H9 (cell line): ENCODE results near the gene SNRNP48. TPM values are rescaled to one million over a fixed set of nuclear protein-coding genes. Genes with fewer than 3 reads are reported as not detected.

Experiments used
- DNase-seq: peaks from one replicate; pipeline ENCODE4 v3.0.0-alpha.2; 2017
- H2AFZ ChIP-seq: one replicate; pipeline ENCODE4 v1.6.1; 2013; ENCODE audit warnings: mild to moderate bottlenecking, low read length, control low read depth, moderate library complexity
- H2AK5ac ChIP-seq: 2 replicates; pipeline ENCODE4 v1.6.1; 2013; ENCODE audit warnings: low read length, control low read depth, mixed read lengths; ENCODE audit not compliant: insufficient read length
- H2BK120ac ChIP-seq: one replicate; pipeline ENCODE4 v1.6.1; 2013; ENCODE audit warnings: low read depth, mild to moderate bottlenecking, low read length, control low read depth, inconsistent platforms; ENCODE audit not compliant: poor library complexity, severe bottlenecking
- H2BK12ac ChIP-seq: 2 replicates; pipeline ENCODE4 v1.6.1; 2013; ENCODE audit warnings: low read length, control low read depth, mixed read lengths, low read depth; ENCODE audit not compliant: insufficient read length
- H2BK15ac ChIP-seq: 2 replicates; pipeline ENCODE4 v1.6.1; 2013; ENCODE audit warnings: low read depth, low read length, control low read depth
- H2BK20ac ChIP-seq: one replicate; pipeline ENCODE4 v1.6.1; 2013; ENCODE audit warnings: low read depth, mild to moderate bottlenecking, low read length, control low read depth, inconsistent platforms; ENCODE audit not compliant: poor library complexity, severe bottlenecking
- H2BK5ac ChIP-seq: 2 replicates; pipeline ENCODE4 v1.6.1; 2013; ENCODE audit warnings: low read length, control low read depth, mixed read lengths; ENCODE audit not compliant: insufficient read length
- H3K14ac ChIP-seq: 2 replicates; pipeline ENCODE4 v1.6.1; 2013; ENCODE audit warnings: low read length, control low read depth; ENCODE audit not compliant: insufficient read depth
- H3K18ac ChIP-seq: 2 replicates; pipeline ENCODE4 v1.6.1; 2013; ENCODE audit warnings: low read depth, mild to moderate bottlenecking, mixed read lengths, low read length, control low read depth; ENCODE audit not compliant: insufficient read length
- H3K23ac ChIP-seq: 2 replicates; pipeline ENCODE4 v1.6.1; 2013; ENCODE audit warnings: low read length, control low read depth, mixed read lengths, low read depth; ENCODE audit not compliant: insufficient read length
- H3K23me2 ChIP-seq: 2 replicates; pipeline ENCODE4 v1.6.1; 2013; ENCODE audit warnings: low read depth, mild to moderate bottlenecking, mixed read lengths, low read length, control low read depth; ENCODE audit not compliant: insufficient read length, poor library complexity, severe bottlenecking
- H3K27ac ChIP-seq: 2 replicates; pipeline ENCODE4 v1.5.1; 2013; ENCODE audit warnings: low read length, control low read depth, mixed read lengths, low read depth; ENCODE audit not compliant: insufficient read length
- H3K27me3 ChIP-seq: 2 replicates; pipeline ENCODE4 v1.6.1; 2013; ENCODE audit warnings: low read length, control low read depth, inconsistent platforms; ENCODE audit not compliant: insufficient read depth
- H3K4ac ChIP-seq: 2 replicates; pipeline ENCODE4 v1.6.1; 2013; ENCODE audit warnings: low read depth, mild to moderate bottlenecking, control low read depth, inconsistent platforms, low read length, moderate library complexity
- H3K4me1 ChIP-seq: 2 replicates; pipeline ENCODE4 v1.6.1; 2013; ENCODE audit warnings: low read length, control low read depth, inconsistent platforms; ENCODE audit not compliant: insufficient read depth
- H3K4me2 ChIP-seq: 2 replicates; pipeline ENCODE4 v1.6.1; 2013; ENCODE audit warnings: low read length, control low read depth, mixed read lengths; ENCODE audit not compliant: insufficient read length, insufficient read depth
- H3K56ac ChIP-seq: 2 replicates; pipeline ENCODE4 v1.6.1; 2013; ENCODE audit warnings: low read depth, mild to moderate bottlenecking, mixed read lengths, low read length, control low read depth; ENCODE audit not compliant: insufficient read length
- H3K79me1 ChIP-seq: 2 replicates; pipeline ENCODE4 v1.6.1; 2013; ENCODE audit warnings: low read depth, mild to moderate bottlenecking, moderate library complexity, low read length, control low read depth, inconsistent platforms; ENCODE audit not compliant: insufficient read depth, poor library complexity, severe bottlenecking
- H3K79me2 ChIP-seq: 2 replicates; pipeline ENCODE4 v1.6.1; 2013; ENCODE audit warnings: low read length, control low read depth, inconsistent platforms; ENCODE audit not compliant: insufficient read depth
- H3K9ac ChIP-seq: 2 replicates; pipeline ENCODE4 v1.6.1; 2013; ENCODE audit warnings: low read length, control low read depth, mixed read lengths; ENCODE audit not compliant: insufficient read length; ENCODE audit errors: extremely low read depth
- H3K9me3 ChIP-seq: one replicate; pipeline ENCODE4 v1.6.1; 2013; ENCODE audit warnings: low read depth, low read length, inconsistent platforms; ENCODE audit not compliant: control insufficient read depth
- H3T11ph ChIP-seq: one replicate; pipeline ENCODE4 v1.6.1; 2013; ENCODE audit warnings: mild to moderate bottlenecking, low read length, control low read depth, inconsistent platforms
- H4K20me1 ChIP-seq: one replicate; pipeline ENCODE4 v1.6.1; 2013; ENCODE audit not compliant: control insufficient read depth, insufficient read length, insufficient read depth
- H4K5ac ChIP-seq: 2 replicates; pipeline ENCODE4 v1.6.1; 2013; ENCODE audit warnings: low read depth, mild to moderate bottlenecking, mixed read lengths, low read length, control low read depth; ENCODE audit not compliant: insufficient read length
- H4K8ac ChIP-seq: replicated peaks from 2 replicates; pipeline ENCODE4 v1.6.1; 2013; ENCODE audit warnings: low read length, control low read depth, mixed read lengths, low read depth; ENCODE audit not compliant: insufficient read length
- H4K91ac ChIP-seq: 2 replicates; pipeline ENCODE4 v1.6.1; 2013; ENCODE audit warnings: low read depth, mild to moderate bottlenecking, moderate library complexity, mixed read lengths, low read length, control low read depth; ENCODE audit not compliant: insufficient read length
- H3K27ac Mint-ChIP-seq, 3 experiments: 2 replicates in 2 of 3; 3 replicates in 1 of 3; pipeline ENCODE4 v1.8.0; 2020 to 2021; ENCODE audit warnings: mixed read lengths in 3 of 3, mild to moderate bottlenecking in 1 of 3, moderate library complexity in 1 of 3
- H3K27me3 Mint-ChIP-seq: 2 replicates; pipeline ENCODE4 v1.8.0; 2021; ENCODE audit warnings: low read depth, mild to moderate bottlenecking, moderate library complexity, mixed read lengths
- H3K36me3 Mint-ChIP-seq, 3 experiments: 2 replicates in 2 of 3; 3 replicates in 1 of 3; pipeline ENCODE4 v1.8.0; 2020 to 2021; ENCODE audit warnings: low read depth in 3 of 3, mixed read lengths in 3 of 3; ENCODE audit not compliant: insufficient read depth in 1 of 3
- H3K4me1 Mint-ChIP-seq, 2 experiments: 2 replicates each; pipeline ENCODE4 v1.8.0; 2020; ENCODE audit warnings: mixed read lengths in 2 of 2
- H3K4me3 Mint-ChIP-seq, 2 experiments: 2 replicates in 1 of 2; 3 replicates in 1 of 2; pipeline ENCODE4 v1.8.0; 2020 to 2021; ENCODE audit warnings: mild to moderate bottlenecking in 2 of 2, mixed read lengths in 2 of 2, moderate library complexity in 1 of 2
- H3K9me3 Mint-ChIP-seq, 2 experiments: 2 replicates in 1 of 2; 3 replicates in 1 of 2; pipeline ENCODE4 v1.8.0; 2020; ENCODE audit warnings: mild to moderate bottlenecking in 2 of 2, mixed read lengths in 2 of 2, moderate library complexity in 1 of 2
- CTCF ChIP-seq: fragments of 200-600 bp; sonication (generic); conservative IDR thresholded peaks from 3 replicates; pipeline ENCODE4 v1.8.0; 2021; ENCODE audit warnings: antibody characterized with exemption, mild to moderate bottlenecking
- WGBS: extraction: QIAGEN DNeasy Blood & Tissue Kit; methylation state at CpG from one replicate; pipeline ENCODE4 v1.1.7; 2013; ENCODE audit warnings: missing lambda C conversion rate, low lambda C conversion rate, mixed read lengths; ENCODE audit not compliant: insufficient read length; ENCODE audit errors: extremely low coverage; 5-methylcytosine and 5-hydroxymethylcytosine counted together
- total RNA-seq: library from RNA; stranded (reverse); gene quantifications from 2 replicates; pipeline ENCODE4 v1.2.1, GENCODE V29; 2021

The SNRNP48 gene
- total RNA-seq, 1 experiment from 2014 or later = 16.9 TPM

- DNase-seq = no peak
- no peaks in the 10 kb centered on the region for H3K27me3 ChIP-seq
- H3K9ac ChIP-seq = no peak overlapping the region
- no peaks in the 10 kb centered on the region for H4K20me1 ChIP-seq
- H3T11ph ChIP-seq = no peak overlapping the region
- no peak overlapping the region for H2BK12ac ChIP-seq
- no peaks in the 10 kb centered on the region for H3K4me1 Mint-ChIP-seq
- H2BK20ac ChIP-seq = no peak overlapping the region
- no peaks in the 10 kb centered on the region for H3K4me1 ChIP-seq
- no peak overlapping the region for H4K8ac ChIP-seq
- no peaks in the 10 kb centered on the region for H3K36me3 Mint-ChIP-seq
- H3K79me2 ChIP-seq = no peaks in the 10 kb centered on the region
- no peak overlapping the region for H3K4ac ChIP-seq
- no peak overlapping the region for H3K14ac ChIP-seq
- no peaks in the 10 kb centered on the region; the same call in none of the 2 replicates for H3K27me3 Mint-ChIP-seq
- no peak overlapping the region for H3K27ac Mint-ChIP-seq
- H2BK15ac ChIP-seq = no peak overlapping the region
- no peaks in the 10 kb centered on the region for H3K79me1 ChIP-seq
- no peaks in the 10 kb centered on the region for H3K9me3 ChIP-seq
- H2AFZ ChIP-seq = no peak overlapping the region
- no peak overlapping the region for H2BK5ac ChIP-seq
- no peak overlapping the region for H3K18ac ChIP-seq
- H3K4me2 ChIP-seq = no peak overlapping the region
- no peaks in the 10 kb centered on the region for H3K23me2 ChIP-seq
- no peak overlapping the region for H3K23ac ChIP-seq
- H2BK120ac ChIP-seq = no peak overlapping the region
- no peak overlapping the region for H3K56ac ChIP-seq
- no CpG with 5 or more reads among the region's 2 CpGs for WGBS
- no peak overlapping the region for H4K5ac ChIP-seq
- no peak overlapping the region for H2AK5ac ChIP-seq
- no peak overlapping the region for H4K91ac ChIP-seq
- no peaks in the 10 kb centered on the region for H3K9me3 Mint-ChIP-seq
- H3K27ac ChIP-seq = no peak overlapping the region
- H3K4me3 Mint-ChIP-seq = no peak overlapping the region
- TF ChIP-seq CTCF = no peak
Observed at GRCh38 chr6:7644417-7644816, 54.4 kb downstream of the SNRNP48 start.
